ENCODE measurements around the gene LGALS4. TPM values are rescaled to one million over a fixed set of nuclear protein-coding genes. Genes with fewer than 3 reads are reported as not detected.
A peak's percentile ranks its signal among the peaks of the same experiment; 100 is the strongest.

LGALS4 gene
- total RNA-seq, 1 donor from 2014 or later = 33.4 TPM

GRCh38 chr19:38843175-38843758, 30.5 kb upstream of the LGALS4 start:
- Mint-ChIP-seq H3K4me3 (no peak overlapping the region), H3K27me3 (no peaks in the 10 kb centered on the region), H3K36me3 (peaks cover 62% of the 10 kb centered on the region), H3K27ac (peak overlapping the region; percentile 68), H3K9me3 (no peaks in the 10 kb centered on the region), H3K4me1 (ENCODE audit: unreplicated experiment) (peaks cover 7% of the 10 kb centered on the region)
- no peak for DNase-seq (ENCODE audit: extremely low spot score, unreplicated experiment)
- TF ChIP-seq CTCF (conservative IDR thresholded peaks at IDR 0.05) = no peak

- DNase-seq (ENCODE audit: extremely low spot score, unreplicated experiment) = no peak
- Mint-ChIP-seq H3K27ac (peak overlapping the region; percentile 68), H3K4me3 (peak overlapping the region; percentile 33), H3K27me3 (no peaks in the 10 kb centered on the region), H3K4me1 (ENCODE audit: unreplicated experiment) (peaks cover 3% of the 10 kb centered on the region), H3K9me3 (no peaks in the 10 kb centered on the region), H3K36me3 (peaks cover 62% of the 10 kb centered on the region)
- TF ChIP-seq CTCF (conservative IDR thresholded peaks at IDR 0.05) = no peak
Measured at GRCh38 chr19:38842439-38843174, 29.9 kb upstream of the LGALS4 start.

- Mint-ChIP-seq H3K4me1 (ENCODE audit: unreplicated experiment) (peaks cover 2% of the 10 kb centered on the region), H3K36me3 (peaks cover 65% of the 10 kb centered on the region), H3K27ac (peak overlapping the region; percentile 63), H3K27me3 (no peaks in the 10 kb centered on the region), H3K4me3 (no peak overlapping the region), H3K9me3 (no peaks in the 10 kb centered on the region)
- no peak for DNase-seq (ENCODE audit: extremely low spot score, unreplicated experiment)
- no peak for TF ChIP-seq CTCF (conservative IDR thresholded peaks at IDR 0.05)
Measured at GRCh38 chr19:38841787-38842438, 29.2 kb upstream of the LGALS4 start.

- no peak for TF ChIP-seq CTCF (conservative IDR thresholded peaks at IDR 0.05)
- no peak for DNase-seq (ENCODE audit: extremely low spot score, unreplicated experiment)
- Mint-ChIP-seq H3K36me3 (peaks cover 67% of the 10 kb centered on the region), H3K9me3 (no peaks in the 10 kb centered on the region), H3K4me3 (no peak overlapping the region), H3K4me1 (ENCODE audit: unreplicated experiment) (peaks cover 5% of the 10 kb centered on the region), H3K27ac (peak overlapping the region; percentile 46), H3K27me3 (no peaks in the 10 kb centered on the region)
Measured at GRCh38 chr19:38841180-38841766, 28.5 kb upstream of the LGALS4 start.

- TF ChIP-seq CTCF (conservative IDR thresholded peaks at IDR 0.05) = no peak
- peaks cover 60% of the 10 kb centered on the region for H3K36me3 Mint-ChIP-seq
- DNase-seq (ENCODE audit: extremely low spot score, unreplicated experiment) = no peak
- H3K9me3 Mint-ChIP-seq = no peaks in the 10 kb centered on the region
- peak overlapping the region; percentile 46 for H3K27ac Mint-ChIP-seq
- H3K4me3 Mint-ChIP-seq = no peak overlapping the region
- H3K4me1 Mint-ChIP-seq (ENCODE audit: unreplicated experiment) = peaks cover 5% of the 10 kb centered on the region
- H3K27me3 Mint-ChIP-seq = no peaks in the 10 kb centered on the region
Measured at GRCh38 chr19:38840583-38840968, 27.8 kb upstream of the LGALS4 start.

Measured in type B pancreatic cell (in vitro differentiated cells).